Fibroblast of pulmonary artery (primary cell): Measurements from ENCODE around the gene VAPB.

Experiments
- DNase-seq: peaks from one replicate; pipeline ENCODE4 v3.0.0-alpha.2; 2010; ENCODE audit warnings: low read depth
- H3K4me3 ChIP-seq: replicated peaks from 2 replicates; pipeline ENCODE4 v1.5.1; 2011; ENCODE audit warnings: low read depth, mild to moderate bottlenecking, control low read depth, low read length, moderate library complexity
- CTCF ChIP-seq: IDR thresholded peaks from 2 replicates; pipeline ENCODE4 v1.5.1; 2011; ENCODE audit warnings: mild to moderate bottlenecking, control low read depth, low read length, inconsistent platforms; ENCODE audit errors: missing control alignments

The VAPB gene

GRCh38 chr20:58498470-58499068, 109.5 kb downstream of the VAPB start:
- H3K4me3 ChIP-seq: no peak overlapping the region
- no peak for TF ChIP-seq CTCF
- DNase-seq: no peak

- TF ChIP-seq CTCF: no peak
- DNase-seq: no peak
- H3K4me3 ChIP-seq: no peak overlapping the region
These were observed 111.2 kb downstream of the VAPB start for GRCh38 chr20:58500256-58500655.
